Thoracic aorta (tissue), 2 donors: Measurements from ENCODE around the gene TSR1. TPM values are rescaled to one million over a fixed set of nuclear protein-coding genes. Genes with fewer than 3 reads are reported as not detected.
A peak's percentile ranks its signal among the peaks of the same experiment; 100 is the strongest.

Experiments used
- ATAC-seq: fragments of 150-250 bp; one replicate; pipeline ENCODE4 v1.8.0; 2017; ENCODE audit warnings: low read depth; ENCODE audit not compliant: insufficient number of reproducible peaks, low FRiP score
- DNase-seq: peaks from one replicate; pipeline ENCODE4 v3.0.0-alpha.2; 2020; ENCODE audit warnings: low spot score
- H3K27ac ChIP-seq, 2 donors: fragments of 200-600 bp; sonication (generic); 1 replicate in 1 of 2; 2 replicates in 1 of 2; pipeline ENCODE4 v1.5.1; 2016; ENCODE audit warnings: mild to moderate bottlenecking in 2 of 2, moderate library complexity in 2 of 2
- H3K27me3 ChIP-seq: fragments of 200-600 bp; sonication (generic); replicated peaks from 2 replicates; pipeline ENCODE4 v1.6.0; 2016; ENCODE audit warnings: mild to moderate bottlenecking; ENCODE audit not compliant: insufficient read depth
- H3K36me3 ChIP-seq: fragments of 200-600 bp; sonication (generic); one replicate; pipeline ENCODE4 v1.5.1; 2016
- H3K4me1 ChIP-seq, 2 donors: fragments of 200-600 bp; sonication (generic); 1 replicate in 1 of 2; 2 replicates in 1 of 2; pipeline versions ENCODE4 v1.5.1 to v1.6.0; 2016; ENCODE audit warnings: low read depth in 2 of 2, mild to moderate bottlenecking in 1 of 2; ENCODE audit not compliant: control insufficient read depth in 1 of 2
- H3K4me3 ChIP-seq: fragments of 200-600 bp; sonication (generic); 2 replicates; pipeline ENCODE4 v1.5.1; 2016; ENCODE audit warnings: mild to moderate bottlenecking
- H3K9me3 ChIP-seq: fragments of 200-600 bp; sonication (generic); 2 replicates; pipeline ENCODE4 v1.5.1; 2016
- CTCF ChIP-seq: fragments of 200-600 bp; sonication (generic); IDR thresholded peaks from one replicate; pipeline ENCODE4 v1.5.1; 2019; ENCODE audit warnings: antibody characterized with exemption
- total RNA-seq, 2 donors: library from RNA; depleted of rRNA; stranded (reverse); fragments of >200 nt; gene quantifications; one replicate each; pipeline versions ENCODE4 v1.1.0 to v1.2.3, GENCODE V29; 2016

Gene TSR1
- total RNA-seq, 2 donors from 2014 or later: 36.0 to 63.2 TPM

- H3K4me3 ChIP-seq: peak within 1 kb of the TSS; percentile 99
- no peaks in the 10 kb centered on the region for H3K9me3 ChIP-seq
- peak; percentile 60 for DNase-seq
- peaks cover 7% of the 10 kb centered on the region for H3K36me3 ChIP-seq
- peak; percentile 95 for ATAC-seq
- no peak for TF ChIP-seq CTCF
- H3K4me1 ChIP-seq: peaks cover 7 to 27% of the 10 kb centered on the region in 2 donors
- H3K27me3 ChIP-seq: no peaks in the 10 kb centered on the region
- peak within 1 kb of the TSS; percentile 86 to 88 for H3K27ac ChIP-seq
Measured at GRCh38 chr17:2303204-2304188, 32.8 kb downstream of the TSR1 start, which contains the start of the genes SMG6 and SRR. SMG6 (minus strand) TSS chr17:2303785; CDS start chr17:2303720, 65 bp downstream. SRR (plus strand) TSS chr17:2303950; CDS start chr17:2315561, 11,611 bp downstream.

DNA sequence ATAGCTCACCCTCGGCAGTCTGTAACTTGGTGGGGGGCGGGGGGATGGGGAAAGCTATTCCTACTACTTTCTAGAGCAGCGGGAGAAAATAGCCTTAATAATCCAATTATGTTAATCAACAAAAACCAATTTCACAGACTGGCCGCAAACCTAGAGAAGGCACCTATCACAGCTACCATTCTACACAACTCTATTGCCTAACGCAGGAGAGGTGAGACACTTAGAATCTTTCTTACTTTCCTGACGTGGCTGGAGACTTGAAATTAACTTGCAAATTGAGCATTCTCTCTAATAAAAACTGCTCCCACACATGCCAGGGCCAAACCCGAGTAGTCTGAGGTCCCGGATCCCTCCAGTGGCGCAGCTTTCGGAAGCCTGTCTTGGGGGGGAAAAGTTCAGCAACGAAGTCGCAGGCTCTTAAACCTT lies 33.5 kb downstream of the TSR1 start:
- DNase-seq (no peak), ATAC-seq (no peak)
- H3K27ac ChIP-seq: peak overlapping the region; percentile 86 to 88
- H3K27me3 ChIP-seq: no peaks in the 10 kb centered on the region
- H3K9me3 ChIP-seq: no peaks in the 10 kb centered on the region
- H3K4me3 ChIP-seq: peak overlapping the region; percentile 99
- peaks cover 7% of the 10 kb centered on the region for H3K36me3 ChIP-seq
- peaks cover 7 to 34% of the 10 kb centered on the region in 2 donors for H3K4me1 ChIP-seq
- no peak for TF ChIP-seq CTCF

DNA sequence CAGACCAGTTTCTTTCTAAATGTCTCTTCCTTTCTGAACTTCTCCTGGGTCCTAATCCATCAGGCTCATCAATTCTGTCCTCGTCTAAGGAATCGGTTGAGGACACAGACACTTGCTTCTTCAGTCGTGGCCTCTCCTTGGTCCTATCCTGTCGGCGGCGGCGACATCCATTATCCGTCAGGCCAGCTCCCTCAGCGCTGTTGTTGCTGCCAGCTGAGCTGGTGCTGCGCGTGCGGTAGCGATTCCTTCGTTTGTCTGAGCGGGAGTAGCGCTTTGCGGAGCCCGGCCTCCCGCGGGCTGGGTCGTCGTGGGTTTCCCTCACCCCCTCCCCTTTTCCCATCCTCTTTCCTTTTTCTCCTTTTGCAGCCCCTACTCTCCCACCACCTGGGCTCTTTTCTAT lies 36.5 kb downstream of the TSR1 start:
- peaks cover 21% of the 10 kb centered on the region for H3K36me3 ChIP-seq
- no peak overlapping the region for H3K4me3 ChIP-seq
- ATAC-seq: no peak
- H3K27me3 ChIP-seq: no peaks in the 10 kb centered on the region
- peaks cover 7 to 38% of the 10 kb centered on the region in 2 donors for H3K4me1 ChIP-seq
- no peak for DNase-seq
- TF ChIP-seq CTCF: no peak
- no peak overlapping the region for H3K27ac ChIP-seq
- no peaks in the 10 kb centered on the region for H3K9me3 ChIP-seq

DNA sequence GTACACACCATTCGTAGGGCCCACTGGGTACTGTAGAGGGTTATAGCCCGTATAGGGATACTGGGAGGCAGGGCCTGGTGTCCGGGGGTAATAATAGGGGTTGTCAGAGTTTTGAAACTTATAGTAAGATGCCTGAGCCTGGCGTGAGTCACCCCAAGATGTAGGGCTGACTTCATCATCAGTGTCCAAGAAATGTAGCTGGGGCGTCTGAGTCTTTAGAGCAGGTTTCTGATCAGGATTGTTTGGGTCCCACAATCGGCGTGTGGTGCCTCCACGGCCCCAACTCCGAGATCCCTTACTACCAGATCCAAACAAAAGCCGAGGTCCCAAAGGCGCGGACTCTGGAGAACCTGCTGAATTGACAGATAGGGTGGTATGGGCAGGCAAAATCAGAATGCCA lies 37.1 kb downstream of the TSR1 start:
- Histone ChIP-seq H3K4me1 (peaks cover 7 to 32% of the 10 kb centered on the region in 2 donors), H3K9me3 (no peaks in the 10 kb centered on the region), H3K27ac (no peak overlapping the region), H3K4me3 (no peak overlapping the region), H3K36me3 (peaks cover 21% of the 10 kb centered on the region), H3K27me3 (no peaks in the 10 kb centered on the region)
- no peak for ATAC-seq
- no peak for DNase-seq
- no peak for TF ChIP-seq CTCF

DNA sequence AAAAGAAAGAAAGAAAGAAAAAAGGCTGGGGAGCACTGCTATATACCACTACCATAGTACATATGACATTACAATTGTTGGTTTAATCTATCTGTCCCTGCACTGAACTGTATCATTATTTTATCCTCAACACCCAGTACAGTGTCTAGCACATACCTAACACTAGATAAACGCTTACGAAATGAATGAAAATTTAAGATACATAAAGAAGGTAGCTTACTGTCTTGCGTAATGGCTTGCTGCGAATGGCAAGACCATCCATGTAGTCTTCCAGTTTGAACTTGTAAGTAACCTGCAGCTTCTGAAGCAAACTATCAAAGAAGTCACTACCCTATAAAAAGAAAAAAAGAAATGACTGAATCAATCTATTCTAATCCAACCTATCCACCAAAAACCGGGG lies 39.2 kb downstream of the TSR1 start:
- Histone ChIP-seq H3K27ac (no peak overlapping the region), H3K27me3 (no peaks in the 10 kb centered on the region), H3K4me3 (no peak overlapping the region), H3K36me3 (peaks cover 31% of the 10 kb centered on the region), H3K9me3 (no peaks in the 10 kb centered on the region), H3K4me1 (peaks cover 3 to 25% of the 10 kb centered on the region in 2 donors)
- no peak for TF ChIP-seq CTCF
- no peak for ATAC-seq
- DNase-seq: no peak
